ENCODE measurements around the gene CRIM1. TPM values are rescaled to one million over a fixed set of nuclear protein-coding genes. Genes with fewer than 3 reads are reported as not detected.

The CRIM1 gene
- total and polyA plus RNA-seq, 4 donors, result 2.2 to 22.1 (median 9.6) TPM

DNA sequence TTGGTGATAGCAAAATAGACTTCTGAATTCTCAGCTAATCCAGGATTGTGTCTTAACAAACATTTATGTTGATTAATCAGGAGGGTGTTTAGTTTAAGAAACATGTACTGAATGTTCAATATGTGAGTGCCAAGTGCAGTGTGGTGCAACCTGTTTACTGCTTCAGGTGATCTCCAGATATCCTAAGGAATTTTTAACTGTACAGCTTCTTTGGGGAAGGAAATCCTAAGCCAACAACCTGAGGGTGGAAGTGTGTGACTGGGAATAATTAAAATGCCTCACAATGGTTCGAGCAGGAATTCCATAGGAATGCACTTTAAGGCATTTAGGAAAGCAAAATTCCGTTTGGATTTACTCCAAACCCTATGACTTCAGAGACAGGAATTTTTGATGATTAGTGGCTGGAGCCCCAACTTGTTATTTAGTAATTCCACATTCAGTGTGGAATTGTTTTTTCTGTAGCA is 16.4 kb downstream of the CRIM1 start:
- Histone ChIP-seq H3K27me3 (ENCODE audit: control insufficient read depth in 4 of 4, insufficient read depth in 4 of 4, low read length in 3 of 4) (peaks cover 0 to 3% (median 0%) of the 10 kb centered on the region in 4 donors), H3K9ac (ENCODE audit: low read depth in 1 of 2, low read length in 2 of 2) (no peak overlapping the region), H3K27ac (ENCODE audit: low read depth in 1 of 2, low read length in 2 of 2) (no peak overlapping the region), H3K4me3 (ENCODE audit: low read depth in 1 of 3, low read length in 3 of 3) (no peak overlapping the region), H3K4me1 (ENCODE audit: control insufficient read depth in 4 of 4, insufficient read depth in 4 of 4, low read length in 3 of 4) (peaks cover 0 to 5% (median 2%) of the 10 kb centered on the region in 4 donors), H3K36me3 (ENCODE audit: control insufficient read depth in 4 of 4, insufficient read depth in 3 of 4, low read depth in 1 of 4, low read length in 3 of 4) (no peaks in the 10 kb centered on the region), H3K9me3 (ENCODE audit: control insufficient read depth in 4 of 4, low read length in 3 of 4) (no peaks in the 10 kb centered on the region)
- no peak for TF ChIP-seq NR2F2 (IDR thresholded peaks at IDR 0.05)
- no peak for TF ChIP-seq RAD21 (IDR thresholded peaks at IDR 0.05)
- TF ChIP-seq, protein P1, sequence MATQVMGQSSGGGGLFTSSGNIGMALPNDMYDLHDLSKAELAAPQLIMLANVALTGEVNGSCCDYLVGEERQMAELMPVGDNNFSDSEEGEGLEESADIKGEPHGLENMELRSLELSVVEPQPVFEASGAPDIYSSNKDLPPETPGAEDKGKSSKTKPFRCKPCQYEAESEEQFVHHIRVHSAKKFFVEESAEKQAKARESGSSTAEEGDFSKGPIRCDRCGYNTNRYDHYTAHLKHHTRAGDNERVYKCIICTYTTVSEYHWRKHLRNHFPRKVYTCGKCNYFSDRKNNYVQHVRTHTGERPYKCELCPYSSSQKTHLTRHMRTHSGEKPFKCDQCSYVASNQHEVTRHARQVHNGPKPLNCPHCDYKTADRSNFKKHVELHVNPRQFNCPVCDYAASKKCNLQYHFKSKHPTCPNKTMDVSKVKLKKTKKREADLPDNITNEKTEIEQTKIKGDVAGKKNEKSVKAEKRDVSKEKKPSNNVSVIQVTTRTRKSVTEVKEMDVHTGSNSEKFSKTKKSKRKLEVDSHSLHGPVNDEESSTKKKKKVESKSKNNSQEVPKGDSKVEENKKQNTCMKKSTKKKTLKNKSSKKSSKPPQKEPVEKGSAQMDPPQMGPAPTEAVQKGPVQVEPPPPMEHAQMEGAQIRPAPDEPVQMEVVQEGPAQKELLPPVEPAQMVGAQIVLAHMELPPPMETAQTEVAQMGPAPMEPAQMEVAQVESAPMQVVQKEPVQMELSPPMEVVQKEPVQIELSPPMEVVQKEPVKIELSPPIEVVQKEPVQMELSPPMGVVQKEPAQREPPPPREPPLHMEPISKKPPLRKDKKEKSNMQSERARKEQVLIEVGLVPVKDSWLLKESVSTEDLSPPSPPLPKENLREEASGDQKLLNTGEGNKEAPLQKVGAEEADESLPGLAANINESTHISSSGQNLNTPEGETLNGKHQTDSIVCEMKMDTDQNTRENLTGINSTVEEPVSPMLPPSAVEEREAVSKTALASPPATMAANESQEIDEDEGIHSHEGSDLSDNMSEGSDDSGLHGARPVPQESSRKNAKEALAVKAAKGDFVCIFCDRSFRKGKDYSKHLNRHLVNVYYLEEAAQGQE (IDR thresholded peaks at IDR 0.05), result peak; percentile 78
- TF ChIP-seq TAF1 (conservative IDR thresholded peaks at IDR 0.05), result no peak
- no peak for DNase-seq (ENCODE audit: low spot score)
- 56% methylated on average over 2 of the region's 2 CpGs for WGBS

DNA sequence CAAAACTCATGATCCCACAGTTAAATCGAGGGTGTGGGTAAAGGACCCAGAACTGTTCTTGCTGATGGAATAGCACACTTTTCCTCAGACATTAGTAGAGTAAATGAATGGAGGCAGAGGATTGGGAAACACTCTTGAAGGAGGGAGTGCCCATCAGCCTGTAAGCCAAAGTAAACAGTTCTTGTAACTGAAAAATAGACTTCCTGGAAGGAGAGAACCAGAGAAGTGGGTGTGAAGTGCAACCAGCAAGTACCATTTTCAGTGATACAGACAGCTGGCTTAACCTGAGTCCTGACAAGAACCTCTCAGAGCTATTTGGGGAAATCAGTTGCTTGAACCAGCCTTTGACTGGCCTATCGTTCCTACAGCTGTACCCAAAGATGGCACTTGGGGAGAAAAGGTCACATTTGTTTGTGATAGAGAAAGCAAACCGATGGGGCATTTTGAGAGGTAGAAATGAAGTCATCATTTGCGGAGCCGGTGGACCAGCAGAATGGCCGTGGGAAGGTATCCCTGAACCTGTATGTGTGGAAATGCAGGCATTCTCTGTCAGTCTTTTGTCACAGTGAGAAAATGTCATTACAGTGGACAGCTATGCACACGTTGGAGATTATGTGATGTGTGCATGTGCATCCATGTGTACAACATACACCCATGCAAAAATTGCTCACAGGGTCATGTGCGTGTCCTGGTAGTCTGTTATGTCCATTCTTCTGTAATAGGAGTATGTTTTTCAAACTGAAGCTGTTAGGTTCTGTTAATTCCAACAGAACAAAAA is 17.8 kb downstream of the CRIM1 start:
- TF ChIP-seq JUND (IDR thresholded peaks at IDR 0.05), result no peak
- TF ChIP-seq TAF1 (conservative IDR thresholded peaks at IDR 0.05), result no peak
- TF ChIP-seq, protein P2, sequence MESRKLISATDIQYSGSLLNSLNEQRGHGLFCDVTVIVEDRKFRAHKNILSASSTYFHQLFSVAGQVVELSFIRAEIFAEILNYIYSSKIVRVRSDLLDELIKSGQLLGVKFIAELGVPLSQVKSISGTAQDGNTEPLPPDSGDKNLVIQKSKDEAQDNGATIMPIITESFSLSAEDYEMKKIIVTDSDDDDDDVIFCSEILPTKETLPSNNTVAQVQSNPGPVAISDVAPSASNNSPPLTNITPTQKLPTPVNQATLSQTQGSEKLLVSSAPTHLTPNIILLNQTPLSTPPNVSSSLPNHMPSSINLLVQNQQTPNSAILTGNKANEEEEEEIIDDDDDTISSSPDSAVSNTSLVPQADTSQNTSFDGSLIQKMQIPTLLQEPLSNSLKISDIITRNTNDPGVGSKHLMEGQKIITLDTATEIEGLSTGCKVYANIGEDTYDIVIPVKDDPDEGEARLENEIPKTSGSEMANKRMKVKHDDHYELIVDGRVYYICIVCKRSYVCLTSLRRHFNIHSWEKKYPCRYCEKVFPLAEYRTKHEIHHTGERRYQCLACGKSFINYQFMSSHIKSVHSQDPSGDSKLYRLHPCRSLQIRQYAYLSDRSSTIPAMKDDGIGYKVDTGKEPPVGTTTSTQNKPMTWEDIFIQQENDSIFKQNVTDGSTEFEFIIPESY (IDR thresholded peaks at IDR 0.05), result no peak
- DNase-seq (ENCODE audit: low spot score), result no peak
- Histone ChIP-seq H3K9ac (ENCODE audit: low read depth in 1 of 2, low read length in 2 of 2) (no peak overlapping the region), H3K9me3 (ENCODE audit: control insufficient read depth in 4 of 4, low read length in 3 of 4) (no peaks in the 10 kb centered on the region), H3K27me3 (ENCODE audit: control insufficient read depth in 4 of 4, insufficient read depth in 4 of 4, low read length in 3 of 4) (peaks cover 0 to 3% (median 0%) of the 10 kb centered on the region in 4 donors), H3K4me1 (ENCODE audit: control insufficient read depth in 4 of 4, insufficient read depth in 4 of 4, low read length in 3 of 4) (peaks cover 0 to 3% (median 2%) of the 10 kb centered on the region in 4 donors), H3K27ac (ENCODE audit: low read depth in 1 of 2, low read length in 2 of 2) (no peak overlapping the region), H3K36me3 (ENCODE audit: control insufficient read depth in 4 of 4, insufficient read depth in 3 of 4, low read depth in 1 of 4, low read length in 3 of 4) (no peaks in the 10 kb centered on the region), H3K4me3 (ENCODE audit: low read depth in 1 of 3, low read length in 3 of 3) (no peak overlapping the region)
- 73% methylated on average over 8 of the region's 8 CpGs for WGBS

DNA sequence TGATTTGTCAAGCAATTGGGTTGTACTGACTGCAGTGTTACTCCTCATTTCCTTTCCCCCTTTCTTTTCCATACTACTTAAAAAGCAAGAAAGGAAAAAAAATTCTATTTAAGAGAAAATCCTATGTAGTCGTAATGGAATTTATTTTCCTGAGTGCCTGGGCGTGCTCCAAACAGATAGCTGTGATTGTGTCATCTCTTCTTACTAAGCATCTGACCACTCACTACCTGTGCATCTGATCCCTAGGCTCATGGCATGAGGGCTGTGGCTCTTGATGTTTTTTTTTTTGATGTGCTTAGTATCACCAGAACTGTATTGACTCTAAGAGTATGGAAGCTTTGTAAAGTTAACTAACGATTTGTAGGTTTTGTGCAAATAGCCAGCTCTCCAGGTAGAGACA is 19.0 kb downstream of the CRIM1 start:
- no peak overlapping the region for H3K4me3 ChIP-seq (ENCODE audit: low read depth in 1 of 3, low read length in 3 of 3)
- no peaks in the 10 kb centered on the region for H3K9me3 ChIP-seq (ENCODE audit: control insufficient read depth in 4 of 4, low read length in 3 of 4)
- TF ChIP-seq HNF4A (conservative IDR thresholded peaks at IDR 0.05) (no peak), RAD21 (IDR thresholded peaks at IDR 0.05) (no peak)
- TF ChIP-seq, protein P3, sequence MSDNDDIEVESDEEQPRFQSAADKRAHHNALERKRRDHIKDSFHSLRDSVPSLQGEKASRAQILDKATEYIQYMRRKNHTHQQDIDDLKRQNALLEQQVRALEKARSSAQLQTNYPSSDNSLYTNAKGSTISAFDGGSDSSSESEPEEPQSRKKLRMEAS (IDR thresholded peaks at IDR 0.05), result no peak
- H3K9ac ChIP-seq (ENCODE audit: low read depth in 1 of 2, low read length in 2 of 2), result no peak overlapping the region
- no peak for DNase-seq (ENCODE audit: low spot score)
- no peaks in the 10 kb centered on the region for H3K36me3 ChIP-seq (ENCODE audit: control insufficient read depth in 4 of 4, insufficient read depth in 3 of 4, low read depth in 1 of 4, low read length in 3 of 4)
- WGBS, result 89% methylated on average over 3 of the region's 3 CpGs
- H3K27me3 ChIP-seq (ENCODE audit: control insufficient read depth in 4 of 4, insufficient read depth in 4 of 4, low read length in 3 of 4), result peaks cover 0 to 3% (median 0%) of the 10 kb centered on the region in 4 donors
- H3K4me1 ChIP-seq (ENCODE audit: control insufficient read depth in 4 of 4, insufficient read depth in 4 of 4, low read length in 3 of 4), result peaks cover 0 to 3% (median 2%) of the 10 kb centered on the region in 4 donors
- no peak overlapping the region for H3K27ac ChIP-seq (ENCODE audit: low read depth in 1 of 2, low read length in 2 of 2)
